SK-N-SH treated with all-trans-retinoic acid at 6 μM for 48 hours (cell line): ENCODE results near the gene SACS.

ENCODE experiments used
- ATAC-seq: fragments of 200-7000 bp; cut with Tn5 transposase; 3 replicates; pipeline ENCODE4 v1.9.1; 2020; ENCODE audit warnings: mild to moderate bottlenecking, moderate library complexity
- ARNTL ChIP-seq: fragments of 450-650 bp; formaldehyde crosslinking; IDR thresholded peaks from 2 replicates; pipeline ENCODE4 v1.5.0; 2020; ENCODE audit warnings: low read depth, mild to moderate bottlenecking, moderate library complexity, borderline replicate concordance
- BACH2 ChIP-seq: fragments of 250-450 bp; sonication (Bioruptor Pico); IDR thresholded peaks from 2 replicates; pipeline ENCODE4 v1.9.0; 2021; ENCODE audit warnings: mild to moderate bottlenecking, borderline replicate concordance
- CREB5 ChIP-seq: fragments of 250-450 bp; sonication (Bioruptor Pico); IDR thresholded peaks from 2 replicates; pipeline ENCODE4 v1.5.1; 2020; ENCODE audit warnings: low read depth, mild to moderate bottlenecking, moderate library complexity
- CSDC2 ChIP-seq: fragments of 250-450 bp; sonication (Bioruptor Pico); IDR thresholded peaks from 2 replicates; pipeline ENCODE4 v1.5.0; 2020; ENCODE audit warnings: mild to moderate bottlenecking, moderate library complexity
- CSRNP3 ChIP-seq: fragments of 250-450 bp; sonication (Bioruptor Pico); IDR thresholded peaks from 2 replicates; pipeline ENCODE4 v1.5.1; 2021; ENCODE audit warnings: mild to moderate bottlenecking, moderate library complexity
- ESRRG ChIP-seq: fragments of 250-450 bp; sonication (Bioruptor Pico); IDR thresholded peaks from 2 replicates; pipeline ENCODE4 v1.6.1; 2021; ENCODE audit warnings: mild to moderate bottlenecking
- GLIS3 ChIP-seq: fragments of 250-450 bp; sonication (Bioruptor Pico); IDR thresholded peaks from 2 replicates; pipeline ENCODE4 v1.5.0; 2020; ENCODE audit warnings: mild to moderate bottlenecking, moderate library complexity
- ISL1 ChIP-seq: fragments of 250-450 bp; sonication (Bioruptor Pico); IDR thresholded peaks from 2 replicates; pipeline ENCODE4 v2.1.2; 2022; ENCODE audit warnings: mild to moderate bottlenecking, moderate library complexity
- OSR1 ChIP-seq: fragments of 250-450 bp; sonication (Bioruptor Pico); IDR thresholded peaks from 2 replicates; pipeline ENCODE4 v1.8.0; 2022; ENCODE audit warnings: moderate library complexity, mild to moderate bottlenecking, inconsistent platforms
- PATZ1 ChIP-seq: fragments of 250-450 bp; sonication (Bioruptor Pico); IDR thresholded peaks from 2 replicates; pipeline ENCODE4 v1.8.0; 2020; ENCODE audit warnings: mild to moderate bottlenecking, moderate library complexity, borderline replicate concordance
- POU6F1 ChIP-seq: fragments of 250-450 bp; sonication (Bioruptor Pico); IDR thresholded peaks from 2 replicates; pipeline ENCODE4 v1.8.0; 2021; ENCODE audit warnings: low read depth, mild to moderate bottlenecking, moderate library complexity, borderline replicate concordance
- RARB ChIP-seq: fragments of 250-450 bp; sonication (Bioruptor Pico); IDR thresholded peaks from 2 replicates; pipeline ENCODE4 v1.8.0; 2021; ENCODE audit warnings: mild to moderate bottlenecking, moderate library complexity
- TCF4 ChIP-seq: fragments of 250-450 bp; sonication (Bioruptor Pico); IDR thresholded peaks from 2 replicates; pipeline ENCODE4 v1.8.0; 2021; ENCODE audit warnings: mild to moderate bottlenecking, moderate library complexity, borderline replicate concordance
- TOX ChIP-seq: fragments of 250-450 bp; sonication (Bioruptor Pico); IDR thresholded peaks from 2 replicates; pipeline ENCODE4 v1.8.0; 2021; ENCODE audit warnings: mild to moderate bottlenecking, moderate library complexity, borderline replicate concordance
- TSHZ2 ChIP-seq: fragments of 250-450 bp; sonication (Bioruptor Pico); IDR thresholded peaks from 2 replicates; pipeline ENCODE4 v1.5.0; 2020; ENCODE audit warnings: mild to moderate bottlenecking, moderate library complexity
- ZC3H10 ChIP-seq: fragments of 250-450 bp; sonication (Bioruptor Pico); IDR thresholded peaks from 2 replicates; pipeline ENCODE4 v1.5.1; 2021; ENCODE audit warnings: mild to moderate bottlenecking, moderate library complexity
- ZFP3 ChIP-seq: fragments of 250-450 bp; sonication (Bioruptor Pico); IDR thresholded peaks from 2 replicates; pipeline ENCODE4 v1.5.0; 2020; ENCODE audit warnings: mild to moderate bottlenecking, moderate library complexity
- ZFP30 ChIP-seq: fragments of 450-650 bp; formaldehyde crosslinking; IDR thresholded peaks from 2 replicates; pipeline ENCODE4 v1.5.0; 2022; ENCODE audit warnings: mild to moderate bottlenecking, moderate library complexity
- ZNF565 ChIP-seq: fragments of 450-650 bp; formaldehyde crosslinking; conservative IDR thresholded peaks from 2 replicates; pipeline ENCODE4 v1.5.0; 2020; ENCODE audit warnings: low read depth, mild to moderate bottlenecking, moderate library complexity
- ZNF70 ChIP-seq: fragments of 450-650 bp; formaldehyde crosslinking; IDR thresholded peaks from 2 replicates; pipeline ENCODE4 v1.5.0; 2020; ENCODE audit warnings: mild to moderate bottlenecking, moderate library complexity
- ZNF8 ChIP-seq: fragments of 450-650 bp; formaldehyde crosslinking; IDR thresholded peaks from 2 replicates; pipeline ENCODE4 v1.5.0; 2020; ENCODE audit warnings: mild to moderate bottlenecking, moderate library complexity

The SACS gene

GRCh38 chr13:23421596-23421995, 11.9 kb downstream of the SACS start:
- ATAC-seq = no peak
- TF ChIP-seq PATZ1 (no peak), CSRNP3 (CRISPR knock-in tag) (no peak), RARB (CRISPR knock-in tag) (no peak), ZFP3 (CRISPR knock-in tag) (no peak), CSDC2 (no peak)

GRCh38 chr13:23418776-23419683, 14.5 kb downstream of the SACS start:
- ATAC-seq = no peak
- TF ChIP-seq ZC3H10 (CRISPR knock-in tag) = no peak
- TF ChIP-seq, all 23 proteins: peak for 0

- no peak for ATAC-seq
- TF ChIP-seq ZNF8 (CRISPR knock-in tag) = no peak
- no peak for TF ChIP-seq ZNF70
- TF ChIP-seq TOX (CRISPR knock-in tag) = no peak
- no peak for TF ChIP-seq PATZ1
- no peak for TF ChIP-seq POU6F1
- no peak for TF ChIP-seq ARNTL
- TF ChIP-seq BACH2 (CRISPR knock-in tag) = no peak
- no peak for TF ChIP-seq OSR1 (CRISPR knock-in tag)
- no peak for TF ChIP-seq RARB (CRISPR knock-in tag)
- no peak for TF ChIP-seq ISL1
- TF ChIP-seq TSHZ2 = no peak
- TF ChIP-seq GLIS3 (CRISPR knock-in tag) = no peak
- TF ChIP-seq TCF4 (CRISPR knock-in tag) = no peak
- no peak for TF ChIP-seq CSDC2
- no peak for TF ChIP-seq ZC3H10 (CRISPR knock-in tag)
- no peak for TF ChIP-seq ZFP30 (CRISPR knock-in tag)
- no peak for TF ChIP-seq ESRRG (CRISPR knock-in tag)
- TF ChIP-seq ZFP3 (CRISPR knock-in tag) = no peak
- no peak for TF ChIP-seq CREB5
- TF ChIP-seq ZNF565 (CRISPR knock-in tag) = no peak
Observed at GRCh38 chr13:23414682-23415081, 18.8 kb downstream of the SACS start.
